GM21360 (cell line): ENCODE results near the gene ZC3H12D.
"Not testable (repeated sequence)": the region's sequence is repeated elsewhere in the genome, so short reads cannot be mapped to it uniquely, and the experiment has no call there.

Source experiments
- ATAC-seq: cut with Tn5 transposase; IDR thresholded peaks from one replicate; pipeline ENCODE4 v1.9.1; 2021; ENCODE audit warnings: mild to moderate bottlenecking, moderate library complexity; ENCODE audit not compliant: unreplicated experiment

Gene ZC3H12D

DNA sequence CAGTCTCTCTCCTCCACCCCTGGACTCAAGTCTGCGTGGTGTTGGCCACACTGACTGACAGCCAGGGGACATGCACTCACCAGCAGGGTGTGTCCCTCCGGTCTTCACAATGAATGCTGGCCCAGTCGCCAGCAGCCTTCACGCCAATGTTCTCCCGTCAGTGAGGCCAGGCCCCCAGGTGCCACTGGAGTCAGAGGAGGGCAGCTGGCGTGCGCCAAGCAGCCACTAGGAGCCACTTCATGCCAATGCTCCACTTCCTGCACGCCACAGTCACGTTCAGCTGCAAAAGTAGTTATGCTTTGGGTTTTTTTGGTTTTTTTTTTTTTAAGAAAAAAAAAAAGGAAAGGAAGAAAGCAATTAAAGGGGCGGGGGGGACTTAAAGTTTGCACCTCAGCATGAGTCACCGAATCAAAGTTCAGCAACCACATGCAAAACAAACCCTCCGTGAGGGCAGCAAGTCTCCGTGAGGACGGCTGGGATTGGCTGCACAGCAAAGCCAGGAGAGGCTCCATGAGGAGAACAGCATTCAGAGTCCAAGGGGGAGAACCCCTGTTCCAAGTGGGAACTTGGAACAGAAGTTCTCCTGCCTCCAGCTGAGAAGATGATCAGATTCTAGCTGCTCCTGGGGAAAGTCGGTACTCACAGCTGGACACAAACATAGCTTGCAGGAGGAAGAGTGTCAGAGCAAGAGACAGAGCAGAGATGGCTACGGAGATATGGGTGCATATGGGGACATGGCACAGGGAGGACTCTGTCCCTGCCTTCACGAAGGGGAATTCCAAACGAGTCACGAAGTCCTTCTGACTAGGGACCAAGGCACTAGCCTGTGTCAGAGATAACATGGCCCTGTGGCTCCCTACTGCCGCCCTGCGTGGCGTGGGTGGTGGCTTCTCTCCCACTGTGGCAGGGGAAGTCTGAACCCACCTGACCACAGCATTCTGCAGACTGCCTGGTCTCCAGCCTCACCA lies at the start of gene ZC3H12D:
TSS of gene ZC3H12D (minus strand) at position 282 of the 968 bp plus-strand sequence. CDS start 10,471 bp downstream, outside the sequence.
- ATAC-seq, result peak; percentile 35

DNA sequence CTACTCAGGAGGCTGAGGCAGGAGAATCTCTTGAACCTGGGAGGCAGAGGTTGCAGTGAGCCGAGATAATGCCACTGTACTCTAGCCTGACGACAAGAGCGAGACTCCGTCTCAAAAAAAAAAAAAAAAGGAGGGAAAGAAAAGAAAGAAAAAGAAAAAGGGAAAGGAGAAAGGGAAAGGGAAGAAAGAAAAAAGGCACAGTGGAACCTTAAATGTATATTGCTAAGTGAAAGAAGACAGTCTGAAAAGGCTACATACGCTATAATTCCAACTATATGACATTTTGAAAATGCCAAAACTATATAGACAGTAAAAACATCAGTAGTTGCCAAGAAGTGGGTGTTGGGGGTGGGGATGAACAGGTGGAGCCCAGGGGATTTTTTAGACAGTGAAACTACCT lies 44.8 kb upstream of the ZC3H12D start:
- ATAC-seq, result no peak

DNA sequence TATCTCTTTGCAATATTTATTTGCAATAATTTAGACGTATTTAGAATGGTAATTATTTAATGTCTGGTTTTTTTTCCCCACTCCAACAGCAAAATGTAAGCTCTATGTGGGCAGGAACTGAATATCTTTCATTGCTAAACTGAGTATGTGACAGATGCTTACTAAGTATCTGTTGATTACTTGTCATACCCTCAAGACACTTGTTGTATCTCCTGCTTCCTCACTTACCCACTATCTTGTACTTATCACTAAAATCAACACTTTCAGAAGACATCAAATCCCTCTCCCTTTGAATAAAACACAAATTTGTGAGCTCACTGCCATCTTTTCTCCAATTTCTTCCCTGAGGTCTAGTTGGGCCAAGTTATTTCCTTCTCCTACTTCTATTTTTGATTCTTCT lies 30.7 kb upstream of the ZC3H12D start:
- ATAC-seq, result no peak

DNA sequence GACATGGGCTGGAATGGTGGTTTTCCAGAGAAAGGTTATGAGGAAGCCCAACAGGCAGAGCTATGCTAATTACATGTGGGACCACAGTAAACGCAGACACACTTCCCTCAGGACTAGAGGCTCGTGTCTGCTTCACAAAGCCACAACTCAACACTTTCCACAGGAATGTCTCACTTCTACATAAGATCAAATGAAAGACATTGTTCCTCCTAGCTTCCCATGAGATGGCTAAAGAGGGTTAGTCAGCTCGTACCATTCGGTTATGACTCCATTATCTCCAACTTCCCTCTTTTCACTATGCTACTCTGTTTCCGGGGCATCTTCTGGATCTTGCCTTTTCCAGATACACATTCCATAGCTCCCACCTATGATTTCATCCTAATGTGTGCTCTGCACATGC lies 29.1 kb upstream of the ZC3H12D start:
- ATAC-seq, result no peak

DNA sequence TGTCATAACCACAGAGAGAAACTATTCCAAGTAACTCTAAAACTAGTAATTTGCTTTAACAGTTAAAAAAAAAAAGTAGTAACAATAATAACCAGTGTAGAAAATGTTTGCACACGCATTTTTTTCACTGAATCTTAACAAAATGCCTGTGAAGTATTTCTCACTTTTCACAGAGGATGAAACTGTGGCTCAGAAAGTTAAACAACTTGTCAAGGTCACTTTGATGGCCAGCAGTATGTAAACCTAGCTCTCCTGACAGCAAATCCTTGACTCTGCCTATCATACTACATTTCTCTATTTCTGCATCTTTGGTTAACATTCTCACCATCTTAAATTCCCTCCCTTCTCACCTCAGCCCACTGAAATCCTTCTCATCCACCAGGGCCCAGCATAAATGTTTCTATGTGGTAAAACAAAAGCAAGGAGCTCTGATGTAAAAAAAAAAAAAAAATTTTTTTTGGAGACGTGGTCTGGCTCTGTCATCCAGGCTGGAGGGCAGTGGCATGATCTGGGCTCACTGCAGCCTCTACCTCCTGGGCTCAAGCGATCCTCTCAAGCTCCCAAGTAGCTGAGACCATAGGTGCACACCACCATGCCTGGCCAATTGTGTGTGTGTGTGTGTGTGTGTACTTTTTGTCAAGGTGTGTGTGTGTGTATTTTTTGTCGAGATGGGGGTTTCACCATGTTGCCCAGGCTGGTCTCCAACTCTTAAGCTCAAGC lies 26.1 kb upstream of the ZC3H12D start:
- no peak for ATAC-seq

DNA sequence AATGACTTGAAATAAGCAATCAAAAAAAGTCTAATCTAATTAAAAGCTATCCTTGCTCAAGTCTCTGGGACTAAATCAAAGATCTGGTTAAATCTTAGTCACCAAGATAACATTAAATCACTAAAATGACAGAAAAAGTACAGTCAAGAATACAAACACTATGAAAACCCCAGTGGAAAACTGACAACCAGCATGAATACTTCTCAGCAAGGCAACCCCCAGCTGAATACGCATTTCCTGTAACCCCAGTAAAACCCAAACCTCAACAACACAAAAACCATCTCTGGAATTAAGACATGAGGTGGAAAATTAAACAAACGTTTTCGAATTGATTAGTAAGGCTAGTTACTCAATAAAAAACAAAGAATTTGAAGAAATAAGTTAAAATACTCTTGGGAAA lies 23.7 kb upstream of the ZC3H12D start:
- ATAC-seq, result no peak

DNA sequence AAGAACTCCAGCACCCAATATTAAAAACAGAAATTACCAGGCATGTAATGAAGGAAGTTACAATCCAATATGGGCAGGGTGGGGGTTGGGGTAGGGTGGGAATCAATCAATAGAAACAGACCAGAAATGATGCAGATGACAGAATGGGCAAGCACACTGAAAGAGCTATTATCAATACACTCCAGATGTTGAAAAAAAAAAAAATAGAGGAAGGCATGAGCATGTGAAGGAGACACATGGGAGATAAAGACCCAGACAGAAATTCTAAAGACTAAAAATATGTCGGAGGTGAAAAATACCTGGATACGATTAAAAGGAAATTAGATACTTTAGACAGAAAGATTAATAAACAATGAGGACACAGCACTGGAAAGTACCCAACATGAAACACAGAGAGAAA lies 19.1 kb upstream of the ZC3H12D start:
- ATAC-seq, result no peak

DNA sequence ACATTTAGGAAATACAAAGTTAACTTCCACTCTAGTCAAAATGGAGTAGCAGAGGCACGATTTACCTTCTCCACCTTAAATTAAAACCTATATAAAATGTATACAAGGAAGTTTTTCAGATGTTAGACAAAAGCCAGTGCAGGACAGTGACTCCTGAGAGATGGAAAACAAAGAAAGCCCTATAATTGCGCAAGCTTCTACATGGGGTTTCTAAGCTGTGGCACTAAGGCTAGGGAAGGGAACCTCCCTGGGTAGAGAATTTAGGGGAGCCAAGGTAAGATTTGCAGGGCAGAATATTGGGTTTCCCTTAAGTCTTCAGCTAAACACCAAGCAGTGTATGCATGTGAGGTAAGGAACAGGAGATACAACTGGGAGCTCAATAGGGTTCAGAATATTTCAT lies 18.5 kb upstream of the ZC3H12D start:
- no peak for ATAC-seq

DNA sequence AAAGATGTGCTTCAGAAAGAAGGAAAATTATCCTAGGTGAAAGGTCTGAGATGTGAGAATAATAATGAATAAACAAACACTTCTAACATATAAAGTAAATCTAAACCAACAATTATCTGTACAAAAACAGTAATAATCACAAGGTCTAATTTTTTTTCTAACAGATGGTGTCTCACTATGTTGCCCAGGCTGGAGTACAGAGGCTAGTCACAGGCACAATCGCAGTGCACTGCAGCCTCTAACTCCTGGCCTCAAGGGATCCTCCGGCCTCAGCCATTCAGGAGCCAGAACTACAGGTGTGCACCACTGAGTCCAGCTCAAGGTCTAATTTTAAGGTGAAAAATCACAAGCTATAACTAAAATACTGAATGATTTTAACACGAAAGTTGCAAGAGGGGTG lies 17.0 kb upstream of the ZC3H12D start:
- no peak for ATAC-seq

DNA sequence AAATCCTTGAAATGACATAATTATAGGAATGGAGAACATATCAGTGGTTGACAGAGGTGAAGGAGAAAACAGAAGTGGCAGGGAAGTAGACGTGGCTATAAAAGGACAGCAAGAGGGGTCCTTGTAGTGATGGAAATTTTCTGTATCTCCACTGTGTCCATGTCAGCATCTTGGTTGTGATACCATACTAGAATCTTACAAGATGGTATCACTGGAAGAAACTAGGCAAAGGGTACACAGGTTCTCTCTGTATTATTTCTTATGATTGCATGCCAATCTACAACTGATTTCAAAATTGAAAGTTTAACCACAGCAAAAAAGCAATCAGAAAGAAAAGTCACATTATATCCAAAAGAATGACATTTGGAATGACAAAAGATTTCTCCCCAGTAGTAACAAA lies 16.4 kb upstream of the ZC3H12D start:
- ATAC-seq, result no peak

DNA sequence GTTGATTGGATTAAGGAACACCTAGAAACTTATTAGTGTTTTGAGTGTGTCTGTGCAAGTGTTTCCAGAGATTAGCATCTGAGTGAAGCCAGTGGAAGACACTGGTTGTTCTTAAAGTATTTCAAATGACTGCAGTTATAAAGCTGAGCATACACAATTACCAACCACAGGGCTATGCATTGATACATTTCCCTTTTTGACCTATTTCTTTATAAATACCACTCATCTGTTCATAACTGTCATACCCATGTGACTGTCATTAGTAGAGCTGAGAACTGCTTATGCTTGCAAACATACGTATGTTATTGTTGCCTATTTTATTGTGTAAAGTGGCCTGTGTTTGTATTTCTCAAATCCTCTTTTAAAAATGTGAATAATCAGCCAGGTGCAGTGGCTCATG lies 15.3 kb upstream of the ZC3H12D start:
- no peak for ATAC-seq

DNA sequence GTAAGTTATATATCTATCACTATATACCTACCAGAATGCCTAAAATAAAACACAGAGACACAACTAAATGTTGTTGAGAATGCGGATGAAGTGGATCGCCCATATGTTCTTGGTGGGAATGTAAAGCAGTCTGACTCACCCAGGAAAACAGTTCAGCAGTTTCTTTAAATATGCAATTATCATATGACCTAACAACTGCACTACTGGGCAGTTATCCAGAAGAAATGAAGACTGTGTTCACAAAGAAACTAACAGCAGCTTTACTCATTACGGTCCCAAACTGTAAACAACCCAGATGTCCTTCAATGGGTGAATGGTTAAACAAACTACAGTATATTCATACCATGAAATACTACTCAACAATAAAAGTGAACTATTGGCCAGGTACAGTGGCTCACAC lies 14.3 kb upstream of the ZC3H12D start:
- no peak for ATAC-seq

DNA sequence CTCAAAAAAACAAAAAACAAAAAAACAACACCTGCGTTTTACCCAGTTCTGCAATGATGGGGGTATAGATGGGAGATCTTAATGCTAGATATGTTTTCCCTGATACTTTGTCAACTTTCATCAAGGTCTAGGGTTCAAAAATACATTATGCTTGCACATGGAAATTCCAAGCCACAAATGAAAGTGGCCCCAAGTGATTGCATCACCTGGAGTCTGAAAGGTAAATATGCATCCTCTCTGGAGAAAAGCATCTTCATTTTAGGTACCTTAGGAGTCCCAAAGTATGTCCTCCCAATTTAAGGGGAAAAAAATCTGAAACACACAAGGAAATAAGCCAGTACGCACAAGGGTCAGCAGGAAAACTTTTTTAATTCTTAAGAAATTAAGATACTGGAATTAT lies 12.6 kb upstream of the ZC3H12D start:
- ATAC-seq, result no peak

DNA sequence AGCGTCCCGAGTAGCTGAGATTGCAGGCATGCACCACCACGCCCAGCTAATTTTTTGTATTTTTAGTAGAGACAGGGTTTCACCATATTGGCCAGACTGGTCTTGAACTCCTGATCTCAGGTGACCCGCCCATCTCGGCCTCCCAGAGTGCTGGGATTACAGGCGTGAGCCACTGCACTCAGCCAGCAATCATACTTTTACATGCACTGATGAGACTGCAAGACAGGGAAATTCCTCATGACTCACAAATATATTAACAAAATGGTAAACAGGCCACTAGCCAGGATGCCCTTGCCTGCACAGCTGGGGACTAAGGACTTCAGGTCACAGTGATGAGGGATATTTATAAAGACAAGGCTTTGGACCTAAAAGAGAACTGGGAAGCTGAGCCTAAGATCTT lies 11.8 kb upstream of the ZC3H12D start:
- not testable (repeated sequence) for ATAC-seq

DNA sequence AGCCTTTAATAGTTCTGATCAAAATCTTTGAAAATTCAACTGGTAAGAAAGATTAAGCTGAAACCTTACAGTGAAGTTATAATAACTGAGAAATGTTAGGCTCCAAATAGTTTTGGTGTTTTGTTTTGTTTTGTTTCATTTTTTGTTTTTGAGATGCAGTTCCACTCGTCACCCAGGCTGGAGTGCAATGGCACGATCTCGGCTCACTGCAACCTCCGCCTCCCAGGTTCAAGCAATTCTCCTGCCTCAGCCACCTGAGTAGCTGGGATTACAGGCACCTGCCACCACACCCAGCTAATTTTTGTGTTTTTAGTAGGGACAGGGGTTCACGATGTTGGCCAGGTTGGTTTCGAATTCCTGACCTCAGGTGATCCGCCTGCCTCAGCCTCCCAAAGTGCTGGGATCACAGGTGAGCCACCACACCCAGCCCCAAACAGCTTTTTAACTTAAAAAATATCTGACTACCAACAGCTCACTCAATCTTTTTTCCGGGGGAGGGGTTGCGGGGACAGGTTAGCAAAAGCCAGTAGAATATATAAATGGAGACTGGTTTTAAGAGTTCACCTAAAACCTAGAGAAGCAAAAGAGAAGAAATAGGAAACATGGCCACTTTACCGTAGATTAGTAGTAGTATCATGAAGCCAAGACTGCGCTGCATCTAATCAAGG lies 10.7 kb upstream of the ZC3H12D start:
- not testable (repeated sequence) for ATAC-seq

DNA sequence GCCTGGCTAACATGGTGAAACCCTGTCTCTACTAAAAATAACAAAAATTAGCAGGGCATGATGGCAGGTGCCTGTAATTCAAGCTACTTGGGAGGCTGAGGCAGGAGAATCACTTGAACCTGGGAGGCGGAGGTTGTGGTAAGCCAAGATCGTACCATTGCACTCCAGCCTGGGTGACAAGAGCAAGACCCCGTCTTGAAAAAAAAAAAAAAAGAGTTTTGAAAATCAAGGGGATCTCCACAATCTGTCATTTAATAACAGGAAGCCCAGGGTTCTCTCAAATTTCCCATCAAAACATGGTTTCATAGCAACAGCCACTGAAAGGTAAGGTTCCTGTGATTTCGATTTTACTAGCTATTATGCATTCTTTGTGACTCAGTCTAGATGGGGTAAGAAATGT lies 10.0 kb upstream of the ZC3H12D start:
- ATAC-seq, result peak; percentile 87

DNA sequence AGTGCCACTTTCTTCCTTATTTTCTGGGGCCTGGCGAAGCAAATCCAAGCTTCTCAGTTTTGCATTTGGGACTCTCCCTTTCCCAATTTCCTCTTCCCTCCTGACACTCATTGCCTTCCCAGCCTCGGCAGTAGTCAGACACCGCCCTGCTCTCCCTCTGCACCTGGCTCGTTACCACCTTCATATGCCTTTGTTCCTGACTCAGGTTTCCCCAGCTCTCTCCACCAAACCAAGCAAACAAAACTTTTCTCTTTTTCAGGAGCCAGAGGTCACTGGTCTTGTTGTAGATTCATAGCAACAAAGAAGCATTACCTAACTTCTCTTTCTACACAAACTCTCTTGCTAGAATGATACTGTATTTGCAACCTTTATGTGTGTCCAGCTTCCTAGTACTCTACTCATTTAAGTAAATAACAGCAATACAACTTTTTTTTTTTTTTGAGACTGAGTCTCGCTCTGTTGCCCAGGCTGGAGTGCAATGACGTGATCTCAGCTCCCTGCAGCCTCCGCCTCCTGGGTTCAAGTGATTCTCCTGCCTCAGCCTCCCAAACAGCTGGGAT lies 9.0 kb upstream of the ZC3H12D start:
- ATAC-seq, result no peak

DNA sequence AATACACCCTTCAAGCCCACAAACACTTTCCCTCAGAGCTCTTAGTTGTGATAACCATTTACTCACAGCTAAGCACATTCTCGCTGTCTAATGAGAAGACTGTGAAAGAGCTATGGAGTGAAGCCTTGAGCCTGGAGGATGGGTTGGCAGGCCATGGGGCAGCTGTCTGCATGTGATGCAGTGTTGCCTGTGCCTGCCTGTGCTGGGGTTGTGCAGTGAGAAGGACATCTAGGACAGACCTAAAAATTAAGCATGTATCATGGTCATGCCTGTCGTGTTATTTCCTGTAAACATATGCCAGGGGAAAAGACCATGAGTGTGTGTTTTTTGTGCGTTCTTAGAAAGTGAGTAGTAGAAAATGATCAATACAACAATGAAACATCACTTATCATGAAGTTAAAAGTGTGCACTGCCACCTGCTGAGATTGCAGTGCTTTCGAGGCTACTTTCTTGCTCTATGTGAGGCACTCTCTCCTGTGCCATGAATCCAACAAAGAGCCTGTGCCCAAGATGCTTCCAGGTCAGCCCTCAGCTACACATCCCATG lies 8.1 kb upstream of the ZC3H12D start:
- no peak for ATAC-seq

DNA sequence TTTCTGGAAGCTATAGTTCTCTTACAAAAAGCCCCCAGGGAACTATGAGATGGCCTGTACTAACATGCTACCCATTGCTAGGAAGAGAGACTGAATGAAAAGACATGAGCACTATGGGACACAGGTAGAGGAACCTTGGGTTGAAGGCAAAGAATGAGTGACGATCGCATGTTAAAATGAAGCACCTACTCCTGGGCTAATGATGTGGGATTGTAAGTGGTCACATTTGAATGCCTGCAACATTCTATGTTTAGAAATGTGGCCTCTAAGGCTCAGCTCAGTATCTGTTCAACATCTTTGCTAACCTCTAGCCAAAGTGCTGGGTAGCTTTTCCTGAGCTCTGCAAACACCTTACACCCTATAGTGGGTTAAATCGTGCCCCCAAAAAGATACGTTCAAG lies 5.2 kb upstream of the ZC3H12D start:
- ATAC-seq, result no peak

DNA sequence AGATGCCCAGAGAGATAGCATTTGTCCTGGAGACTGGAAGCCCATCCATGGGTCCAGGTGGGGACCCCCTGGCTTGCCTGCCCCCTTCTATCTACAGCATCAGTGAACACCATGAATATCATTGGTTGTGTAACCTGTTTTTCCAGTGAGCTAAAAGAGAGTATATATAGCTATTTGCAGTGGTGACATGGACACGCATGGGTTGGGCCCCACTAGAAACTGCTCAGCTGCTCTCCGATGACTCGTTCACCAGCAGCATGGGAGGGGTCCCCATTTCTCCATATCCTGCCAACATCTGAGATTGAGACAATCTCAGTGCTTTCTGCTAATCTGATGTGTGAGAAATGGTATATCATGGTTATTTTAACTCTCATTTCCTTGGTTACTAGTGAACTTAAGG lies 4.0 kb upstream of the ZC3H12D start:
- ATAC-seq, result no peak

DNA sequence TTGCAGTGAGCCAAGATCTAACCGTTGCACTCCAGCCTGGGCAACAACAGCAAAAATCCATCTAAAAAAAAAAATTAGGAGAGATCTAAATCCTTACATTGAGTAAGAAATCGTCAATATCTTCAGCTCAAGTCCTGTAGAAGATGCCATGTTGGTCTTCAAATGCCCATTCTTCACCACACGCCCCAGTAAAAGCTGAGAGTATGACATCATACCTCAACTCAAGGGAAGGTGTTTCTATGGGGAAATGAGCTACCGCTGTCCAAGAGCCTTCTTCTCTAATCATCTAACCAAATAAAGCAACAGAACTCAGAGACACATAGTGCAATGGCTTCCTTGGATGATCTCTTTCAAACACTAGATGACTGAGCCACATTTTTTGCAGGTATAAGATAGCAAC lies 2.5 kb upstream of the ZC3H12D start:
- ATAC-seq, result no peak
